Adrenal gland (tissue), 12 donors: Measurements from ENCODE around the gene GDPD4. TPM values are rescaled to one million over a fixed set of nuclear protein-coding genes. Genes with fewer than 3 reads are reported as not detected.

Experiments used
- DNase-seq, 7 donors: peaks; one replicate each; pipeline ENCODE4 v3.0.0-alpha.2; 2019 to 2020
- H3K27ac ChIP-seq, 5 donors: fragments of 200-600 bp; sonication (generic) in 4 of 5; 1 replicate in 3 of 5; 2 replicates in 2 of 5; pipeline versions ENCODE4 v1.5.1 to v1.8.0; 2016 to 2020; ENCODE audit warnings: mild to moderate bottlenecking in 1 of 5
- H3K27me3 ChIP-seq: fragments of 200-600 bp; 2 replicates; pipeline ENCODE4 v1.8.0; 2021
- H3K36me3 ChIP-seq, 2 donors: fragments of 200-600 bp; replicated peaks in 1 of 2; 1 replicate in 1 of 2; 2 replicates in 1 of 2; pipeline versions ENCODE4 v1.5.1 to v1.8.0; 2018 to 2022
- H3K4me1 ChIP-seq, 2 donors: fragments of 200-600 bp; replicated peaks in 1 of 2; 1 replicate in 1 of 2; 2 replicates in 1 of 2; pipeline versions ENCODE4 v1.5.1 to v1.8.0; 2018 to 2021
- H3K4me3 ChIP-seq, 4 donors: fragments of 200-600 bp; sonication (generic) in 3 of 4; one replicate each; pipeline ENCODE4 v1.5.1; 2016 to 2018
- H3K9me3 ChIP-seq, 3 donors: fragments of 200-600 bp; sonication (generic) in 1 of 3; replicated peaks in 1 of 3; 1 replicate in 2 of 3; 2 replicates in 1 of 3; pipeline versions ENCODE4 v1.5.1 to v1.8.0; 2016 to 2021
- POLR2A ChIP-seq, 2 donors: fragments of 450-650 bp; IDR thresholded peaks; one replicate each; pipeline ENCODE4 v1.6.1; 2017; ENCODE audit warnings: antibody characterized with exemption in 2 of 2, mild to moderate bottlenecking in 2 of 2, moderate library complexity in 1 of 2
- WGBS, 4 donors: extraction: QIAGEN DNeasy Blood & Tissue Kit in 2 of 4; methylation state at CpG; one replicate each; pipeline versions ENCODE4 v1.1.5 to v1.1.7; 2013 to 2017; 5-methylcytosine and 5-hydroxymethylcytosine counted together
- intact Hi-C, 2 donors: fragments of 100-400 bp; cut with DNase I; formaldehyde crosslinking; loops; one replicate each; pipeline versions ENCODE4 v1.14.1 to v1.15.0; 2022 to 2023
- polyA plus RNA-seq, 3 donors: library from polyadenylated mRNA; stranded (reverse); fragments of 200-250 nt in 2 of 3; fragments of 350-450 nt in 1 of 3; fragmentation: Illumina TruSeq in 1 of 3; extraction: RNeasy Lipid Tissue Mini Kit (QIAGEN cat#74804) in 1 of 3; gene quantifications; one replicate each; pipeline ENCODE4 v1.2.3, GENCODE V29; 2013 to 2014
- total RNA-seq, 9 donors: library from RNA; depleted of rRNA in 4 of 9; stranded (reverse); fragments of >200 nt in 4 of 9; fragments of 120-200 nt in 1 of 9; fragmentation: NEBNext Ultra II Directional in 1 of 9; extraction: Animal tissue kit (Norgen Biotek cat#: 25700) in 1 of 9; gene quantifications; one replicate each; pipeline versions ENCODE4 v1.1.0 to v1.2.4, GENCODE V29; 2013 to 2023
- TF ChIP-seq, protein P1 (sequence below), 6 experiments: fragments of 450-650 bp in 4 of 6; fragments of 200-600 bp in 2 of 6; sonication (generic) in 1 of 6; IDR thresholded peaks; 1 replicate in 5 of 6; 2 replicates in 1 of 6; pipeline versions ENCODE4 v1.5.1 to v1.8.0; 2016 to 2021; ENCODE audit warnings: antibody characterized with exemption in 6 of 6, mild to moderate bottlenecking in 2 of 6, moderate library complexity in 1 of 6
- donor health status: healthy with polysubstance abuse.
- donor health status: Bipolar disorder and iron deficiency.
- donor health status: DM: yes; HTN: yes; CAD: no.
- donor health status: DM: no; HTN: no; CAD: no.
- donor health status: DM: no; HTN: no; CAD: no.
- donor health status: DM: yes; HTN: yes; CAD: no.

Gene GDPD4
- total and polyA plus RNA-seq, 12 donors, result 0.88 to 2.3 TPM; not detected in 10

DNA sequence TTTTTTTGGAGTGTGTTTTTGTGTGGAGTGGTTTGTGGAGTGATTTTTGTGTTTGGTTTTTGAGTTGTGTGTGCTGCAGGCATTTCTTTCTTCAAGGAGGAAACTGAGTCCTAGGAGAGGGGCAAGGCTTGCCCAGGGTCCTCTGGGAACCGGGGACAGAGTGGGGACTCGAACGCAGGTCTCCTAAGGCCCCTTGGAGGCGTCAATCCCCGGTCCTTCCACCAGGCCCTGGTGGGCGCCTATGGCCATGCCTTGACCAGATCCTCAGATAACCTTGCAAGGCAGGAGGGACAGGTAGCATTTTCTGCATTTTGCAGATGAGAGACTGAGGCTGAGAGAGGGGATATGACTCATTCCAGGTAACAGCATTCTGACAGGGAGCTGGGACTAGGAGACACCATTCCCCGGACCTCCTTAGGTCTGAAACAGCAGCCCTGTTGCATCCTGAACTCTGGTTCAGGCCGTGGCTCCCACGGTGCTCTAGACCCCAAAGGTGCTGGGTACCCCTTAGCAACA lies 134.3 kb downstream of the GDPD4 start:
- TF ChIP-seq, protein P1, sequence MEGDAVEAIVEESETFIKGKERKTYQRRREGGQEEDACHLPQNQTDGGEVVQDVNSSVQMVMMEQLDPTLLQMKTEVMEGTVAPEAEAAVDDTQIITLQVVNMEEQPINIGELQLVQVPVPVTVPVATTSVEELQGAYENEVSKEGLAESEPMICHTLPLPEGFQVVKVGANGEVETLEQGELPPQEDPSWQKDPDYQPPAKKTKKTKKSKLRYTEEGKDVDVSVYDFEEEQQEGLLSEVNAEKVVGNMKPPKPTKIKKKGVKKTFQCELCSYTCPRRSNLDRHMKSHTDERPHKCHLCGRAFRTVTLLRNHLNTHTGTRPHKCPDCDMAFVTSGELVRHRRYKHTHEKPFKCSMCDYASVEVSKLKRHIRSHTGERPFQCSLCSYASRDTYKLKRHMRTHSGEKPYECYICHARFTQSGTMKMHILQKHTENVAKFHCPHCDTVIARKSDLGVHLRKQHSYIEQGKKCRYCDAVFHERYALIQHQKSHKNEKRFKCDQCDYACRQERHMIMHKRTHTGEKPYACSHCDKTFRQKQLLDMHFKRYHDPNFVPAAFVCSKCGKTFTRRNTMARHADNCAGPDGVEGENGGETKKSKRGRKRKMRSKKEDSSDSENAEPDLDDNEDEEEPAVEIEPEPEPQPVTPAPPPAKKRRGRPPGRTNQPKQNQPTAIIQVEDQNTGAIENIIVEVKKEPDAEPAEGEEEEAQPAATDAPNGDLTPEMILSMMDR (IDR thresholded peaks at IDR 0.05), result no peak
- no peak for TF ChIP-seq POLR2A (IDR thresholded peaks at IDR 0.05)
- no peak for DNase-seq
- H3K9me3 ChIP-seq, result no peaks in the 10 kb centered on the region
- no peak overlapping the region for H3K4me3 ChIP-seq
- H3K27me3 ChIP-seq, result no peaks in the 10 kb centered on the region
- intact Hi-C loops, result no loop called here
- H3K4me1 ChIP-seq, result no peaks in the 10 kb centered on the region
- 90 to 93% (median 92%) methylated on average over 6 to 9 of the region's 9 CpGs for WGBS, 4 donors
- H3K36me3 ChIP-seq, result peaks cover 0 to 14% of the 10 kb centered on the region in 2 donors
- H3K27ac ChIP-seq, result no peak overlapping the region

Other genes starting within 250 kb of the GDPD4 start
- 10 to 100 TPM in 7 of 9 donors, 1 to 10 TPM in 2; 5.6 to 29.6 (median 21.1) TPM for gene CAPN5, start 234.7 kb downstream of the GDPD4 start, total RNA-seq
- gene CAPN5, start 234.7 kb downstream of the GDPD4 start, polyA plus RNA-seq, result 10 to 100 TPM in 2 of 3 donors, 1 to 10 TPM in 1; 7.7 to 27.8 (median 12.3) TPM
- under 1 TPM in 2 of 9 donors, not detected in 7; 0.50 to 0.92 TPM for gene OMP, start 198.8 kb downstream of the GDPD4 start, total RNA-seq
- 1 to 10 TPM in 1 of 3 donors, not detected in 2; 1.6 TPM for gene OMP, start 198.8 kb downstream of the GDPD4 start, polyA plus RNA-seq
- gene MYO7A, start 173.4 kb downstream of the GDPD4 start, total RNA-seq, result 100 to 1,000 TPM in 4 of 9 donors, 10 to 100 TPM in 4, 1 to 10 TPM in 1; 5.5 to 175 (median 97.3) TPM
- 100 to 1,000 TPM in 1 of 3 donors, 10 to 100 TPM in 2; 46.8 to 150 (median 67.2) TPM for gene MYO7A, start 173.4 kb downstream of the GDPD4 start, polyA plus RNA-seq
- gene PAK1, start 172.4 kb upstream of the GDPD4 start, total RNA-seq, result 10 to 100 TPM; 17.2 to 31.5 (median 24.5) TPM
- 10 to 100 TPM; 12.4 to 21.7 (median 14.1) TPM for gene PAK1, start 172.4 kb upstream of the GDPD4 start, polyA plus RNA-seq